ENCODE results near the gene DDX3X. TPM values are rescaled to one million over a fixed set of nuclear protein-coding genes. Genes with fewer than 3 reads are reported as not detected.

DDX3X gene
- polyA plus RNA-seq, 1 of the 3 experiments (the other 2 are of a cell fraction): 30.9 TPM

DNA sequence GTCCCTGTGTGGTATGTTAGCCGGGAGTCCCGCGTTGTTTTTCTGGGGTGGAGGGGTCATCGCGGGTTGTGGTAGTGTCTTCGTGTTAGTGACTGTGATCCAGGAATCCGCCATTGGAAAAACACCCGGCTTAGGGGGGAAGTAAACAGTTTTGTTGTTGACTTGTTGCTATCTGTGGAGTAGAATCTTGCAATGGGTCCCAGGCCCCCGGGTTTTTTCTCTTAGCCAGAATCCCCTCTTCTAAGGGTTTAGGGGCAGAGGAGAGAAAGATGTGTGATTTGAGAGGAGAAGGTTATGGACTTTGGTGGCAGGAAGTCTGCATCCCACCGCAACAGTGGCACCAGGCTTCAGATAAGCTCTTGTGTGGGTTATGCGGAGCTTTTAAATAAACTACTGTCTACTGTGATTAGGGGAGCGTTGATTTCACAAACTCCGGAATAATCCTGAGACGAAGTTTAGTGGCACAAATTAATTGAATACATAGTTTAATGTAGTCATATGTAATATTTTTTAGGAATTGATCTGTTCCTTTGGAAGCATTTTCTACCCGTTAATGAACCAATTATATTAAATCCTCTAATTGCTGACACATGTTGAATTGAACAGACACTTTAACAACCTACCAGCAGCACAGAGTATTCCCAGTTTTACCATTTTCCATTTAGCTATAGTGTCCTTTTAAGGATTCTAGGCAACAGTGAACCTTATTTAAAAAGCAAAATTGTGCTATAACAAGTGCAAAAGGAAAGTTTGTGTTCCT, 1.4 kb downstream of the DDX3X start (continued):
- TF ChIP-seq EZH2phosphoT487 (IDR thresholded peaks at IDR 0.05; ENCODE audit: borderline replicate concordance, low read depth) (no peak), GABPA (IDR thresholded peaks at IDR 0.05; ENCODE audit: low read depth) (no peak), RCOR1 (IDR thresholded peaks at IDR 0.05; ENCODE audit: low read length) (no peak), MEF2A (IDR thresholded peaks at IDR 0.05; ENCODE audit: borderline replicate concordance, low read depth) (no peak), TEAD4 (IDR thresholded peaks at IDR 0.05; ENCODE audit: borderline replicate concordance, insufficient read depth) (no peak)
- TF ChIP-seq, protein P1, sequence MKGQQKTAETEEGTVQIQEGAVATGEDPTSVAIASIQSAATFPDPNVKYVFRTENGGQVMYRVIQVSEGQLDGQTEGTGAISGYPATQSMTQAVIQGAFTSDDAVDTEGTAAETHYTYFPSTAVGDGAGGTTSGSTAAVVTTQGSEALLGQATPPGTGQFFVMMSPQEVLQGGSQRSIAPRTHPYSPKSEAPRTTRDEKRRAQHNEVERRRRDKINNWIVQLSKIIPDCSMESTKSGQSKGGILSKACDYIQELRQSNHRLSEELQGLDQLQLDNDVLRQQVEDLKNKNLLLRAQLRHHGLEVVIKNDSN (IDR thresholded peaks at IDR 0.05; ENCODE audit: borderline replicate concordance, low read depth): no peak

DNA sequence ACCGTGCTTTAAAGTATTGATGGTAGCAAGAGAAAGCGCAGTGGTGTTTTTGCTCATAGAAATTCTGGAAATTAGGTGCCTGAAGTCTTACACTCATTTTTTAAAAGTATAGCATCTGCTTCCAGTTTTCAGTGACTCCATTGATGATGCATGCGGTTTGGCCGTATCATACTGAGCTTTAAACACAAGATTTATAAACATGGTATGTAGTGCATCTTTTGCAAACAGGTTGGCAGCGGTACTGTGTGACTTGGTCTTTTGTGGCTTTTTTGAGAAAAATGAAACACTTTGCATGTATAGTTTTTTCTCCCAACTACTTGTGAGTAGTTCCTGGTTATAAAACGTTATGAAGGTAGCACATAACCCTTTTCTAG, 2.0 kb downstream of the DDX3X start:
- DNase-seq: no peak
- Histone ChIP-seq H3K9me2 (no peaks in the 10 kb centered on the region), H4K20me1 (ENCODE audit: insufficient read depth) (peaks cover 60% of the 10 kb centered on the region), H3K79me2 (ENCODE audit: insufficient read depth) (peaks cover 70% of the 10 kb centered on the region), H3K4me1 (ENCODE audit: control insufficient read depth in 1 of 2, insufficient read depth in 2 of 2, low read depth in 1 of 2, low read length in 1 of 2) (peaks cover 0 to 26% of the 10 kb centered on the region in 2 experiments; a peak in 3 of 4 replicates), H3K9me3 (no peaks in the 10 kb centered on the region), H3K27ac (ENCODE audit: low read depth in 2 of 2, low read length in 1 of 2) (peak overlapping the region in 1 of 2 experiments; percentile 99; a peak in 2 of 4 replicates), H3F3A (replicated peaks; ENCODE audit: insufficient read depth) (peaks cover 18% of the 10 kb centered on the region), H3K27me3 (ENCODE audit: insufficient read depth) (no peaks in the 10 kb centered on the region), H2AFZ (ENCODE audit: low read depth) (no peak overlapping the region), H3K4me3 (ENCODE audit: low read depth in 2 of 2, low read length in 1 of 2) (peak overlapping the region; percentile 99 to 100), H3K4me2 (peak overlapping the region; percentile 89), H3K36me3 (replicated peaks in 1 of 2; ENCODE audit: control insufficient read depth in 1 of 2, insufficient read depth in 2 of 2, low read length in 1 of 2) (peaks cover 33 to 34% of the 10 kb centered on the region in 2 experiments), H3K9ac (peak overlapping the region; percentile 100)
- 32% methylated on average over 6 of the region's 6 CpGs for WGBS (ENCODE audit: low lambda C conversion rate)
- POLR2A ChIA-PET: no interaction called here
- TF ChIP-seq MXI1 (IDR thresholded peaks at IDR 0.05; ENCODE audit: low read depth, low read length) (no peak), NRF1 (IDR thresholded peaks at IDR 0.05; ENCODE audit: low read depth, low read length) (no peak), RFX5 (IDR thresholded peaks at IDR 0.05; ENCODE audit: low read length) (no peak), TCF12 (IDR thresholded peaks at IDR 0.05) (0 out of 2 replicates have a peak, but pooled peaks have one; percentile 29), TAF1 (IDR thresholded peaks at IDR 0.05; ENCODE audit: borderline replicate concordance, low read depth, low read length) (no peak), JUND (IDR thresholded peaks at IDR 0.05) (0 out of 2 replicates have a peak, but pooled peaks have one; percentile 1), EP300 (IDR thresholded peaks at IDR 0.05; ENCODE audit: borderline replicate concordance in 1 of 2, low read depth in 1 of 2, low read length in 1 of 2) (no peak), RAD21 (IDR thresholded peaks at IDR 0.05; ENCODE audit: low read length) (no peak), SMC3 (IDR thresholded peaks at IDR 0.05; ENCODE audit: low read depth, low read length) (no peak), GABPA (IDR thresholded peaks at IDR 0.05; ENCODE audit: low read depth) (no peak)
- TF ChIP-seq, protein P2, sequence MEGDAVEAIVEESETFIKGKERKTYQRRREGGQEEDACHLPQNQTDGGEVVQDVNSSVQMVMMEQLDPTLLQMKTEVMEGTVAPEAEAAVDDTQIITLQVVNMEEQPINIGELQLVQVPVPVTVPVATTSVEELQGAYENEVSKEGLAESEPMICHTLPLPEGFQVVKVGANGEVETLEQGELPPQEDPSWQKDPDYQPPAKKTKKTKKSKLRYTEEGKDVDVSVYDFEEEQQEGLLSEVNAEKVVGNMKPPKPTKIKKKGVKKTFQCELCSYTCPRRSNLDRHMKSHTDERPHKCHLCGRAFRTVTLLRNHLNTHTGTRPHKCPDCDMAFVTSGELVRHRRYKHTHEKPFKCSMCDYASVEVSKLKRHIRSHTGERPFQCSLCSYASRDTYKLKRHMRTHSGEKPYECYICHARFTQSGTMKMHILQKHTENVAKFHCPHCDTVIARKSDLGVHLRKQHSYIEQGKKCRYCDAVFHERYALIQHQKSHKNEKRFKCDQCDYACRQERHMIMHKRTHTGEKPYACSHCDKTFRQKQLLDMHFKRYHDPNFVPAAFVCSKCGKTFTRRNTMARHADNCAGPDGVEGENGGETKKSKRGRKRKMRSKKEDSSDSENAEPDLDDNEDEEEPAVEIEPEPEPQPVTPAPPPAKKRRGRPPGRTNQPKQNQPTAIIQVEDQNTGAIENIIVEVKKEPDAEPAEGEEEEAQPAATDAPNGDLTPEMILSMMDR (IDR thresholded peaks at IDR 0.05): no peak
- TF ChIP-seq, protein P3, sequence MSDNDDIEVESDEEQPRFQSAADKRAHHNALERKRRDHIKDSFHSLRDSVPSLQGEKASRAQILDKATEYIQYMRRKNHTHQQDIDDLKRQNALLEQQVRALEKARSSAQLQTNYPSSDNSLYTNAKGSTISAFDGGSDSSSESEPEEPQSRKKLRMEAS (IDR thresholded peaks at IDR 0.05; ENCODE audit: low read depth): no peak
- TF ChIP-seq, protein P4, sequence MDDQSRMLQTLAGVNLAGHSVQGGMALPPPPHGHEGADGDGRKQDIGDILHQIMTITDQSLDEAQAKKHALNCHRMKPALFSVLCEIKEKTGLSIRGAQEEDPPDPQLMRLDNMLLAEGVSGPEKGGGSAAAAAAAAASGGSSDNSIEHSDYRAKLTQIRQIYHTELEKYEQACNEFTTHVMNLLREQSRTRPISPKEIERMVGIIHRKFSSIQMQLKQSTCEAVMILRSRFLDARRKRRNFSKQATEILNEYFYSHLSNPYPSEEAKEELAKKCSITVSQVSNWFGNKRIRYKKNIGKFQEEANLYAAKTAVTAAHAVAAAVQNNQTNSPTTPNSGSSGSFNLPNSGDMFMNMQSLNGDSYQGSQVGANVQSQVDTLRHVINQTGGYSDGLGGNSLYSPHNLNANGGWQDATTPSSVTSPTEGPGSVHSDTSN (IDR thresholded peaks at IDR 0.05): no peak
- CTCF ChIA-PET: interaction anchor here (1.3 to 1.6 kb wide), 3 partner anchors 8 to 82 kb away, joined by 3 to 4 read pairs (median 3); no protein-coding TSS in a partner anchor
